HepG2 (cell line): Measurements from ENCODE around the gene SMARCA4. TPM values are rescaled to one million over a fixed set of nuclear protein-coding genes. Genes with fewer than 3 reads are reported as not detected.
A peak's percentile ranks its signal among the peaks of the same experiment; 100 is the strongest.

Source experiments
- ATAC-seq: fragments of 200-7000 bp; cut with Tn5 transposase; 3 replicates; pipeline ENCODE4 v1.9.1; 2020; ENCODE audit warnings: mild to moderate bottlenecking, moderate library complexity
- BruUV-seq: library from RNA; stranded (reverse); fragments of 400-500 nt; replicated peaks from 2 replicates; lab custom pipeline; 2021; lab: Mats Ljungman, UMichigan
- CTCF ChIA-PET: fragments of 300-600 bp; formaldehyde crosslinking; extraction: SDS; loops from one replicate; lab custom pipeline; 2021; ENCODE audit warnings: low total read pairs, inconsistent platforms, low intra/inter-chr PET ratio; lab: Yijun Ruan, JAX
- POLR2A ChIA-PET: fragments of 350-600 bp; sonication (Branson Sonifier 250); formaldehyde crosslinking; loops from one replicate; lab custom pipeline; 2020; ENCODE audit warnings: antibody characterized with exemption, inconsistent platforms; lab: Yijun Ruan, JAX
- DNase-seq: peaks from one replicate; pipeline ENCODE4 v3.0.0-alpha.2; 2015; ENCODE audit warnings: low spot score
- FAIRE-seq: peaks from 3 replicates; lab custom pipeline; 2011; peaks lifted over from hg19 to GRCh38; lab: Jason Lieb, UNC
- H2AFZ ChIP-seq: one replicate; pipeline ENCODE4 v1.6.1; 2011; ENCODE audit warnings: low read length, inconsistent platforms
- H3K27ac ChIP-seq: fragments of 300-600 bp; 3 replicates; pipeline ENCODE4 v1.8.0; 2011; ENCODE audit warnings: mixed run types, mild to moderate bottlenecking, mixed read lengths, low read length, inconsistent platforms; ENCODE audit not compliant: insufficient read depth; ENCODE audit errors: extremely low read length
- H3K27me3 ChIP-seq, 2 experiments: fragments of 200-600 bp in 1 of 2; 2 replicates in 1 of 2; 3 replicates in 1 of 2; pipeline versions ENCODE4 v1.6.0 to v1.8.0; 2011; ENCODE audit warnings: low read length in 2 of 2, mild to moderate bottlenecking in 2 of 2, moderate library complexity in 2 of 2, inconsistent platforms in 1 of 2; ENCODE audit not compliant: insufficient read depth in 2 of 2, control insufficient read depth in 1 of 2
- H3K36me3 ChIP-seq, 2 experiments: fragments of 200-600 bp in 1 of 2; replicated peaks in 1 of 2; 2 replicates in 1 of 2; 3 replicates in 1 of 2; pipeline versions ENCODE4 v1.5.1 to v1.8.0; 2011; ENCODE audit warnings: low read length in 2 of 2, inconsistent platforms in 1 of 2; ENCODE audit not compliant: insufficient read depth in 2 of 2, control insufficient read depth in 1 of 2
- H3K4me1 ChIP-seq: 2 replicates; pipeline ENCODE4 v1.5.1; 2012; ENCODE audit warnings: low read length, inconsistent platforms; ENCODE audit not compliant: insufficient read depth
- H3K4me2 ChIP-seq: 2 replicates; pipeline ENCODE4 v1.6.0; 2011; ENCODE audit warnings: low read depth, low read length, inconsistent platforms
- H3K4me3 ChIP-seq, 3 experiments: fragments of 200-600 bp in 1 of 3; sonication (generic), shearing (Covaris generic) in 1 of 3; replicated peaks in 1 of 3; 2 replicates each; pipeline ENCODE4 v1.5.1; 2011 to 2016; ENCODE audit warnings: low read length in 3 of 3, inconsistent platforms in 2 of 3, low read depth in 2 of 3, mild to moderate bottlenecking in 2 of 3, control low read depth in 1 of 3, mixed read lengths in 1 of 3; ENCODE audit not compliant: insufficient read depth in 1 of 3
- H3K79me2 ChIP-seq: one replicate; pipeline ENCODE4 v1.6.1; 2011; ENCODE audit warnings: low read length, inconsistent platforms; ENCODE audit not compliant: insufficient read depth
- H3K9ac ChIP-seq: 2 replicates; pipeline ENCODE4 v1.6.0; 2011; ENCODE audit warnings: mild to moderate bottlenecking, low read depth, low read length, inconsistent platforms; ENCODE audit not compliant: insufficient read depth
- H3K9me3 ChIP-seq: 2 replicates; pipeline ENCODE4 v1.5.1; 2012; ENCODE audit warnings: mild to moderate bottlenecking, low read length
- H4K20me1 ChIP-seq: 2 replicates; pipeline ENCODE4 v1.6.0; 2011; ENCODE audit warnings: inconsistent platforms, mild to moderate bottlenecking, low read length, moderate library complexity; ENCODE audit not compliant: insufficient read depth
- MIER3 ChIP-seq: IDR thresholded peaks from 2 replicates; pipeline ENCODE4 v1.6.1; 2016; ENCODE audit warnings: missing compliant biosample characterization, borderline replicate concordance
- MYPOP ChIP-seq: sonication (generic); formaldehyde crosslinking; IDR thresholded peaks from 2 replicates; pipeline ENCODE4 v1.8.1; 2023; ENCODE audit warnings: mild to moderate bottlenecking, moderate library complexity, missing genetic modification reagents
- RAD21 ChIP-seq: fragments of 450-650 bp; formaldehyde crosslinking; IDR thresholded peaks from 2 replicates; pipeline ENCODE4 v1.5.0; 2020; ENCODE audit warnings: mild to moderate bottlenecking
- SIN3B ChIP-seq: fragments of 150-350 bp; IDR thresholded peaks from 2 replicates; pipeline ENCODE4 v1.6.1; 2014; ENCODE audit warnings: low read length
- SMAD1 ChIP-seq: sonication (generic); formaldehyde crosslinking; IDR thresholded peaks from 2 replicates; pipeline ENCODE4 v1.4.0; 2020; ENCODE audit warnings: missing genetic modification reagents, low read depth, mild to moderate bottlenecking, borderline replicate concordance
- TBL1XR1 ChIP-seq: fragments of 150-350 bp; IDR thresholded peaks from 2 replicates; pipeline ENCODE4 v1.6.1; 2014; ENCODE audit warnings: borderline replicate concordance, low read length; ENCODE audit not compliant: partially characterized antibody
- YY1 ChIP-seq: IDR thresholded peaks from 2 replicates; pipeline ENCODE4 v1.6.1; 2011; ENCODE audit warnings: low read length, low read depth, moderate library complexity, mild to moderate bottlenecking; ENCODE audit not compliant: insufficient read depth, insufficient replicate concordance
- ZBTB44 ChIP-seq: sonication (generic); formaldehyde crosslinking; IDR thresholded peaks from 2 replicates; pipeline ENCODE4 v1.4.0; 2020; ENCODE audit warnings: missing genetic modification reagents
- ZNF180 ChIP-seq: sonication (generic); formaldehyde crosslinking; IDR thresholded peaks from 2 replicates; pipeline ENCODE4 v1.4.0; 2020; ENCODE audit warnings: low read depth, missing genetic modification reagents, borderline replicate concordance
- ZNF615 ChIP-seq: sonication (generic); formaldehyde crosslinking; IDR thresholded peaks from 2 replicates; pipeline ENCODE4 v1.5.0; 2020; ENCODE audit warnings: mild to moderate bottlenecking, missing genetic modification reagents, borderline replicate concordance
- ZNF704 ChIP-seq: sonication (generic); formaldehyde crosslinking; IDR thresholded peaks from 2 replicates; pipeline ENCODE4 v1.8.1; 2023; ENCODE audit warnings: mild to moderate bottlenecking, inconsistent platforms, moderate library complexity, missing genetic modification reagents, borderline replicate concordance
- ZNF879 ChIP-seq: sonication (generic); formaldehyde crosslinking; IDR thresholded peaks from 2 replicates; pipeline ENCODE4 v1.8.1; 2023; ENCODE audit warnings: missing genetic modification reagents
- WGBS: methylation state at CpG from one replicate; pipeline ENCODE4 v1.1.6; 2017; ENCODE audit warnings: low lambda C conversion rate; 5-methylcytosine and 5-hydroxymethylcytosine counted together
- in situ Hi-C: cut with HindIII; loops from 2 replicates; pipeline ENCODE4 v1.10.0; 2017; ENCODE audit warnings: low pct_unique_long_range_greater_than_20kb; ENCODE audit not compliant: extremely low pct_ligation_motif_present
- intact Hi-C: fragments of 100-400 bp; cut with micrococcal nuclease; formaldehyde crosslinking; loops from one replicate; pipeline ENCODE4 v1.10.0; 2022; ENCODE audit not compliant: unreplicated experiment
- polyA plus RNA-seq, 8 experiments: library from polyadenylated mRNA; depleted of rRNA in 3 of 8; stranded (reverse) in 7 of 8; unstranded in 1 of 8; fragments of >200 nt; fragmentation: Illumina TruSeq in 4 of 8; extraction: Trizol in 4 of 8; gene quantifications; 2 replicates each; pipeline versions ENCODE4 v1.2.1 to v1.2.3, GENCODE V29; 2011 to 2016; ENCODE audit warnings: low read depth in 4 of 8, missing spikeins in 1 of 8, mixed read lengths in 1 of 8; ENCODE audit not compliant: insufficient read depth in 1 of 8
- total RNA-seq, 5 experiments: library from RNA; depleted of rRNA; stranded (reverse); fragments of >200 nt; fragmentation: Illumina TruSeq; extraction: Trizol; gene quantifications; 2 replicates each; pipeline ENCODE4 v1.2.3, GENCODE V29; 2016; ENCODE audit warnings: low read depth in 1 of 5

SMARCA4 gene
- total and polyA plus RNA-seq, 2 of the 13 experiments (the other 11 are each of a cell fraction or from before 2014, with no cell fraction given) = 25.4 to 45.9 TPM

GRCh38 chr19:11090014-11090263 is 129.1 kb downstream of the SMARCA4 start (continued):
- 0 out of 2 replicates have a peak, but pooled peaks have one; percentile 30 for TF ChIP-seq ZBTB44 (CRISPR knock-in tag)
- peak; percentile 20 for TF ChIP-seq TBL1XR1
- 0 out of 2 replicates have a peak, but pooled peaks have one; percentile 32 for TF ChIP-seq MYPOP (CRISPR knock-in tag)
- TF ChIP-seq RAD21 (CRISPR knock-in tag) = peak; percentile 45; the same call in 1 of the 2 replicates
- TF ChIP-seq ZNF615 (CRISPR knock-in tag) = 0 out of 2 replicates have a peak, but pooled peaks have one; percentile 19

- peaks cover 57% of the 10 kb centered on the region for H3K79me2 ChIP-seq
- POLR2A ChIA-PET = interaction anchor here (0.9 to 2.5 kb wide), 12 partner anchors 11 to 255 kb away, joined by 3 to 8 read pairs (median 4); partner anchors contain the start of gene TMED1
- ATAC-seq = peak; percentile 88
- H3K36me3 ChIP-seq = peaks cover 5 to 16% of the 10 kb centered on the region in 2 experiments; a peak in 4 of 5 replicates
- peak overlapping the region; percentile 99 for H3K4me2 ChIP-seq
- H3K4me3 ChIP-seq = peak overlapping the region; percentile 93 to 94 (median 93)
- H3K27me3 ChIP-seq = no peaks in the 10 kb centered on the region; a peak in 1 of 5 replicates
- in situ Hi-C loops = no loop called here
- intact Hi-C loops = no loop called here
- H3K4me1 ChIP-seq = peaks cover 64% of the 10 kb centered on the region
- no TSS peak for BruUV-seq
- peaks cover 48% of the 10 kb centered on the region for H4K20me1 ChIP-seq
- H3K27ac ChIP-seq = peak overlapping the region; percentile 100
- FAIRE-seq = peak; percentile 56
- WGBS = under 1% methylated on average over 15 of the region's 64 CpGs
- H3K9me3 ChIP-seq = no peaks in the 10 kb centered on the region
- CTCF ChIA-PET = no interaction called here
- H3K9ac ChIP-seq = peak overlapping the region; percentile 99
- H2AFZ ChIP-seq = no peak overlapping the region
- DNase-seq = peak; percentile 92
- TF ChIP-seq SMAD1 (no peak), ZNF704 (CRISPR knock-in tag) (no peak; the same call in 1 of the 2 replicates), ZNF180 (no peak), YY1 (peak; percentile 59), ZNF879 (0 out of 2 replicates have a peak, but pooled peaks have one; percentile 62), MIER3 (CRISPR knock-in tag) (peak; percentile 34; the same call in 1 of the 2 replicates), SIN3B (no peak)
Observed at GRCh38 chr19:11090264-11090996, 129.6 kb downstream of the SMARCA4 start.
